Rectal smooth muscle tissue (tissue), 1 donor: ENCODE results near the gene CCDC124.
A peak's percentile ranks its signal among the peaks of the same experiment; 100 is the strongest.

ENCODE experiments used
- H3K27ac ChIP-seq: one replicate; pipeline ENCODE4 v1.7.0; 2013; ENCODE audit warnings: low read depth, low read length, inconsistent platforms
- H3K27me3 ChIP-seq: one replicate; pipeline ENCODE4 v1.7.0; 2013; ENCODE audit warnings: low read length; ENCODE audit not compliant: control insufficient read depth, insufficient read depth
- H3K36me3 ChIP-seq: one replicate; pipeline ENCODE4 v1.7.0; 2013; ENCODE audit warnings: low read length; ENCODE audit not compliant: control insufficient read depth, insufficient read depth
- H3K4me1 ChIP-seq: one replicate; pipeline ENCODE4 v1.7.0; 2013; ENCODE audit warnings: low read length; ENCODE audit not compliant: control insufficient read depth, insufficient read depth
- H3K4me3 ChIP-seq: one replicate; pipeline ENCODE4 v1.7.0; 2013; ENCODE audit warnings: low read length
- H3K9ac ChIP-seq: one replicate; pipeline ENCODE4 v1.7.0; 2013; ENCODE audit warnings: low read length

Gene CCDC124

GRCh38 chr19:17942181-17942580, 9.4 kb downstream of the CCDC124 start:
- no peaks in the 10 kb centered on the region for H3K27me3 ChIP-seq
- no peak overlapping the region for H3K27ac ChIP-seq
- peaks cover 5% of the 10 kb centered on the region for H3K4me1 ChIP-seq
- H3K36me3 ChIP-seq: peaks cover 4% of the 10 kb centered on the region
- H3K9ac ChIP-seq: no peak overlapping the region
- H3K4me3 ChIP-seq: no peak overlapping the region

GRCh38 chr19:17942582-17943273, 9.9 kb downstream of the CCDC124 start:
- H3K27me3 ChIP-seq: no peaks in the 10 kb centered on the region
- no peak overlapping the region for H3K27ac ChIP-seq
- no peak overlapping the region for H3K4me3 ChIP-seq
- peaks cover 4% of the 10 kb centered on the region for H3K36me3 ChIP-seq
- no peak overlapping the region for H3K9ac ChIP-seq
- H3K4me1 ChIP-seq: peaks cover 5% of the 10 kb centered on the region

- peaks cover 4% of the 10 kb centered on the region for H3K36me3 ChIP-seq
- H3K27ac ChIP-seq: no peak overlapping the region
- H3K9ac ChIP-seq: no peak overlapping the region
- H3K27me3 ChIP-seq: no peaks in the 10 kb centered on the region
- H3K4me3 ChIP-seq: no peak overlapping the region
- H3K4me1 ChIP-seq: peaks cover 5% of the 10 kb centered on the region
These were observed 10.7 kb downstream of the CCDC124 start for GRCh38 chr19:17943274-17944221.

- peaks cover 4% of the 10 kb centered on the region for H3K36me3 ChIP-seq
These were observed 11.5 kb downstream of the CCDC124 start for GRCh38 chr19:17944301-17944700.

GRCh38 chr19:17946965-17947784, 14.4 kb downstream of the CCDC124 start:
- no peaks in the 10 kb centered on the region for H3K36me3 ChIP-seq
- H3K9ac ChIP-seq: peak overlapping the region; percentile 47
- H3K4me3 ChIP-seq: peak overlapping the region; percentile 70
- no peak overlapping the region for H3K27ac ChIP-seq
- H3K27me3 ChIP-seq: peaks cover 23% of the 10 kb centered on the region
- peaks cover 5% of the 10 kb centered on the region for H3K4me1 ChIP-seq

More at GRCh38 chr19:17944301-17944700, 11.5 kb downstream of the CCDC124 start:
- no peak overlapping the region for H3K27ac ChIP-seq
- peaks cover 5% of the 10 kb centered on the region for H3K4me1 ChIP-seq
- H3K4me3 ChIP-seq: no peak overlapping the region
- no peaks in the 10 kb centered on the region for H3K27me3 ChIP-seq
- no peak overlapping the region for H3K9ac ChIP-seq

- H3K9ac ChIP-seq: no peak overlapping the region
- H3K4me3 ChIP-seq: peak overlapping the region; percentile 70
- peaks cover 31% of the 10 kb centered on the region for H3K27me3 ChIP-seq
- no peaks in the 10 kb centered on the region for H3K36me3 ChIP-seq
- H3K4me1 ChIP-seq: peaks cover 5% of the 10 kb centered on the region
- H3K27ac ChIP-seq: no peak overlapping the region
These were observed 15.1 kb downstream of the CCDC124 start for GRCh38 chr19:17947815-17948513.

- H3K27me3 ChIP-seq: peaks cover 36% of the 10 kb centered on the region
- no peak overlapping the region for H3K4me3 ChIP-seq
- H3K9ac ChIP-seq: no peak overlapping the region
- no peak overlapping the region for H3K27ac ChIP-seq
- H3K4me1 ChIP-seq: peaks cover 5% of the 10 kb centered on the region
- H3K36me3 ChIP-seq: no peaks in the 10 kb centered on the region
These were observed 15.7 kb downstream of the CCDC124 start for GRCh38 chr19:17948514-17948900.

- Histone ChIP-seq H3K27me3 (peaks cover 42% of the 10 kb centered on the region), H3K27ac (no peak overlapping the region), H3K4me3 (no peak overlapping the region), H3K4me1 (peaks cover 5% of the 10 kb centered on the region), H3K9ac (no peak overlapping the region), H3K36me3 (no peaks in the 10 kb centered on the region)
These were observed 16.4 kb downstream of the CCDC124 start for GRCh38 chr19:17948931-17949930.

- H3K27ac ChIP-seq: no peak overlapping the region
- H3K4me3 ChIP-seq: no peak overlapping the region
- H3K4me1 ChIP-seq: peaks cover under 1% of the 10 kb centered on the region
- peaks cover 45% of the 10 kb centered on the region for H3K27me3 ChIP-seq
- H3K36me3 ChIP-seq: no peaks in the 10 kb centered on the region
- H3K9ac ChIP-seq: no peak overlapping the region
These were observed 17.1 kb downstream of the CCDC124 start for GRCh38 chr19:17949956-17950309.

- Histone ChIP-seq H3K4me3 (no peak overlapping the region), H3K27me3 (peaks cover 46% of the 10 kb centered on the region)
These were observed 17.7 kb downstream of the CCDC124 start for GRCh38 chr19:17950310-17951156.

More at GRCh38 chr19:17950310-17951156, 17.7 kb downstream of the CCDC124 start:
- Histone ChIP-seq H3K27ac (no peak overlapping the region), H3K36me3 (no peaks in the 10 kb centered on the region), H3K4me1 (no peaks in the 10 kb centered on the region), H3K9ac (no peak overlapping the region)
